KMS-11 (cell line): Measurements from ENCODE around the gene IL24.

Experiments used
- H2AFZ ChIP-seq: fragments of 200-600 bp; sonication (generic); 2 replicates; pipeline ENCODE4 v1.6.1; 2016; ENCODE audit warnings: antibody characterized with exemption, mixed run types, low read depth
- H3K27ac ChIP-seq: fragments of 200-600 bp; sonication (generic); 2 replicates; pipeline ENCODE4 v1.6.1; 2016; ENCODE audit warnings: mild to moderate bottlenecking, mixed run types
- H3K27me3 ChIP-seq: fragments of 200-600 bp; sonication (generic); 2 replicates; pipeline ENCODE4 v1.6.1; 2017; ENCODE audit warnings: mild to moderate bottlenecking, low read depth, mixed run types, moderate library complexity; ENCODE audit not compliant: insufficient read depth
- H3K36me3 ChIP-seq: fragments of 200-600 bp; sonication (generic); 2 replicates; pipeline ENCODE4 v1.6.1; 2017; ENCODE audit warnings: mild to moderate bottlenecking, mixed run types; ENCODE audit not compliant: insufficient read depth
- H3K4me1 ChIP-seq: fragments of 200-600 bp; sonication (generic); 2 replicates; pipeline ENCODE4 v1.6.1; 2016; ENCODE audit warnings: mild to moderate bottlenecking, low read depth, mixed run types; ENCODE audit not compliant: poor library complexity, severe bottlenecking
- H3K4me2 ChIP-seq: fragments of 200-600 bp; sonication (generic); 2 replicates; pipeline ENCODE4 v1.7.0; 2016; ENCODE audit warnings: mild to moderate bottlenecking, mixed run types
- H3K4me3 ChIP-seq: fragments of 200-600 bp; sonication (generic); IDR thresholded peaks from 2 replicates; pipeline ENCODE4 v1.6.1; 2017; ENCODE audit warnings: low read depth, low read length, mixed read lengths; ENCODE audit not compliant: insufficient read depth
- H3K79me2 ChIP-seq: fragments of 200-600 bp; sonication (generic); 2 replicates; pipeline ENCODE4 v1.6.1; 2016; ENCODE audit warnings: low read depth, mixed run types; ENCODE audit not compliant: insufficient read depth
- H3K9ac ChIP-seq: fragments of 200-600 bp; sonication (generic); 2 replicates; pipeline ENCODE4 v1.6.1; 2016; ENCODE audit warnings: mild to moderate bottlenecking, mixed run types
- H4K20me1 ChIP-seq: fragments of 200-600 bp; sonication (generic); 2 replicates; pipeline ENCODE4 v1.6.1; 2016; ENCODE audit warnings: mild to moderate bottlenecking, mixed run types; ENCODE audit not compliant: insufficient read depth
- CTCF ChIP-seq: fragments of 200-600 bp; sonication (generic); conservative IDR thresholded peaks from 2 replicates; pipeline ENCODE4 v1.6.1; 2017; ENCODE audit warnings: low read depth, mild to moderate bottlenecking, antibody characterized with exemption, low read length, moderate library complexity, mixed read lengths

Gene IL24

GRCh38 chr1:206946261-206946660 lies 49.0 kb downstream of the IL24 start, which contains the start of gene PIGR:
PIGR (minus strand) TSS chr1:206946466; CDS start chr1:206940531, 5,935 bp downstream.
- Histone ChIP-seq H3K4me2 (no peak within 1 kb of the TSS), H3K27ac (no peak within 1 kb of the TSS), H3K9ac (no peak within 1 kb of the TSS), H3K79me2 (no peaks in the 10 kb centered on the region), H2AFZ (no peak within 1 kb of the TSS), H3K4me1 (no peaks in the 10 kb centered on the region), H3K27me3 (no peaks in the 10 kb centered on the region), H4K20me1 (no peaks in the 10 kb centered on the region), H3K4me3 (no peak within 1 kb of the TSS), H3K36me3 (no peaks in the 10 kb centered on the region)
- no peak for TF ChIP-seq CTCF

DNA sequence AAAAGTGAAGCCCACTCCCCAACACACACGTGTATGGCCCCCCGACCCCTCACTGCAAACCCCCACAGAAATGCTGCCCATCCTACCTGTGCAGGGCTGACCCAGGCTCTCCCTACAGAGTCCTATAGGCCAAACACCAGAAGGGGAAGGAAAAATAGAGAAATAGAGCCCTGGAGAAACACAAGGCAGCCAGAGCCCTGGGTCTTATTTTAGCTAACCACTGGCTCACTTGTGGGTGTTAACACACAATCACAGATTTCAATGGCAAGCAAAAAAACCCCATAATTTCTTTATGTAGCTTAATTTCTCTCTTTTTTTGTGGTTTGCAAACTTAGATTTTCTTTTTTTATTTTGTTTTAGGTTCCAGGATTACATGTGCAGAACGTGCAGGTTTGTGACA lies 50.0 kb downstream of the IL24 start:
- Histone ChIP-seq H3K9ac (no peak overlapping the region), H3K4me3 (no peak overlapping the region), H3K36me3 (no peaks in the 10 kb centered on the region), H3K4me1 (no peaks in the 10 kb centered on the region), H2AFZ (no peak overlapping the region), H3K79me2 (no peaks in the 10 kb centered on the region), H4K20me1 (no peaks in the 10 kb centered on the region), H3K27ac (no peak overlapping the region), H3K27me3 (no peaks in the 10 kb centered on the region), H3K4me2 (no peak overlapping the region)
- TF ChIP-seq CTCF: no peak

DNA sequence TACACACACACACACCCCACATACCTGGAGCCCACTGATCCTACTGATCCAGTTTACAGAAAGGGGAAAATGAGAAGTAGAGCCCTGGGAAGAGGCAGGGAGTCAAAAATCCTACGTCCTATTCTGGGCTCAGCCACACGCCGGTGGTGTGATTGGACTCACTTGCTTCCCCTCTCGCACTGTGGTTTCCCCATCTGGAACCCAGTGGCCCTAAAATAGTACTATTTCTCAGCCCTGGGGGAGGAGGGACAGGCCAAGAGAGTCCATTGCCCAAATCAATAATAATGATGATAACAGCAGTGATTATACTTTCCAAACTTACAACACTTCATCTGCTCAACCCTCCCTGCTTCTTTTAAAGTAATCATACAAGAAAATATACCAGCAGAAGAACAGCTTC lies 52.0 kb downstream of the IL24 start:
- no peak overlapping the region for H3K9ac ChIP-seq
- H3K4me2 ChIP-seq: no peak overlapping the region
- H4K20me1 ChIP-seq: no peaks in the 10 kb centered on the region
- H3K27ac ChIP-seq: no peak overlapping the region
- no peak overlapping the region for H3K4me3 ChIP-seq
- H3K27me3 ChIP-seq: no peaks in the 10 kb centered on the region
- H3K79me2 ChIP-seq: no peaks in the 10 kb centered on the region
- no peak for TF ChIP-seq CTCF
- no peaks in the 10 kb centered on the region for H3K36me3 ChIP-seq
- no peaks in the 10 kb centered on the region for H3K4me1 ChIP-seq
- H2AFZ ChIP-seq: no peak overlapping the region

DNA sequence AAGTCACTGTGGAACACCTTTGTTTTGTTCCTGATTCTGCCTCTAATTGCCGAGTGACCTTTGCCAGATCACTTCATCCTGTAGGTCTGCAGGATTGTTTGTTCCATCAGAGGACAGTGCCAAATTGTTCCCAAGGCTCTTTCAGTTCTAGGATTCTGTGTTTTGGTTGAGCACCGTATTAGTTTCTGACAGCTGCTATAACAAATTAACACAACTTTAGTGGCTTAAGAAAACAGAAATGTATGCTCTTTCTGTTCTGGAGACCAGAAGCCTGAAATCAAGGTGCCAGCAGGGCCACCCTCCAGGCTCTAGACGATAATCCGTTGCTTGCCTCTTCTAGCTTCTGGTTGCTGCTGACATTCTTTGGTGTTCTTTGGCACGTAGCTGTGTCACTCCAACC lies 52.4 kb downstream of the IL24 start:
- Histone ChIP-seq H2AFZ (no peak overlapping the region), H3K4me2 (no peak overlapping the region), H3K27ac (no peak overlapping the region), H3K9ac (no peak overlapping the region), H3K27me3 (no peaks in the 10 kb centered on the region), H4K20me1 (no peaks in the 10 kb centered on the region), H3K36me3 (no peaks in the 10 kb centered on the region), H3K4me3 (no peak overlapping the region), H3K79me2 (no peaks in the 10 kb centered on the region), H3K4me1 (no peaks in the 10 kb centered on the region)
- no peak for TF ChIP-seq CTCF
